ENCODE data around the gene UHRF1. TPM values are rescaled to one million over a fixed set of nuclear protein-coding genes. Genes with fewer than 3 reads are reported as not detected.

Gene UHRF1
- total RNA-seq: 19.1 and 53.4 TPM in 2 replicates

GRCh38 chr19:4909156-4909896 is at the start of gene UHRF1:
Gene UHRF1 (plus strand): TSS chr19:4909501. CDS start chr19:4910886, 1,385 bp downstream.

DNA sequence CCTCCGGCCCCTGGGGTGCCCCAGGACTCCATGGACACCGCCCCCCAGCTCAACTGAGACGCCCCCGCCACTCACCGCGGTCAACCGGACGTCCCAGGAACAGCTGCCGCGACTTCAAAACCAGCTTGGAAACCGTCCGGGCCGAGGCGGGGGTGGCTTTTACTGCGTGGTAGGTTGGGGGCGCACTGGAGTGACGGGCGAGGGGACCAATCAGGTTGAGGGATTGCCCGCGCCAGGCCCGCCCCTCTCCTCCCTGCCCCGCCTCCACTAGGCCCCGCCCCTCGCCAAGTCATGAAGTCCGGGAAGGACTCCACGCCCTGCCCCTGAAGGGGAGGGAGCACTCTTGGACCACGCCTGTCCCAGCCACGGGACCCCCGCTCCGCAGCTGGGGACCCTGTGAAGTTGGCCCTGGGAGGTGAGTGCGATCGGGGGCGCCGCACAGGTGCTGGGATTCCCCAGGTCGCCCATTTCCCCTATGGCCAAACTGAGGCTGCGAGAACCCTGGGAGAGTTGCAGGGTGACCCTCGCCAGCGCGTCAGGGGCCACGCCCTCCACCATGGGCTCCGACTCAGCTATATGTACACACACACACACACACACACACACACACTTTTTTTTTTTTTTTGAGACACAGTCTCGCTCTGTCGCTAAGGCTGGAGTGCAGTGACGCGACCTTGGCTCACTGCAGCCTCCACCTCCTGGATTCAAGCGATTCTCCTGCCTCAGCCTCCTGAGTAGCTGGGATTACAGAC is 41.6 kb upstream of the UHRF1 start, which contains the start of gene PLIN3:
Gene PLIN3, minus strand, starts transcription at position 134 of the 752 bp plus-strand sequence. CDS start 6,273 bp downstream, outside the sequence.

DNA sequence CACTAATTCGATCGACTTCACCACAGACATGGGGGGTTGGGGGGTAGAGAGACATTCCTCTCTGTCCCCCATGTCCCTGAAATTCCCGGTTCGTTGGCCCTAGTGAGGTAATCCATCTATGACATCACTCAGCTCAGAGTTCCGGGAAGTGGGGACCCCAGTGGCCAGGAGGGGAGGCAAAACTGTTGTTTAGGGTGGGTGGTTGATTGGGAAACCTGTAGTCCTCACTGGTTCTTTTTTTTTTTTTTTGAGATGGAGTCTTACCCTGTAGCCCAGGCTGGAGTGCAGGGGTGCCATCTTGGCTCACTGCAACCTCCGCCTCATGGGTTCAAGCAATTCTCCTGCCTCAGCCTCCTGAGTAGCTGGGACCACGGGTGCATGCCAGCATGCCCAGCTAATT is 6.5 kb upstream of the UHRF1 start, which contains the start of gene ARRDC5:
Gene ARRDC5, minus strand, starts transcription at position 101 of the 400 bp plus-strand sequence. Its CDS starts 71 bp downstream, at position 30.

DNA sequence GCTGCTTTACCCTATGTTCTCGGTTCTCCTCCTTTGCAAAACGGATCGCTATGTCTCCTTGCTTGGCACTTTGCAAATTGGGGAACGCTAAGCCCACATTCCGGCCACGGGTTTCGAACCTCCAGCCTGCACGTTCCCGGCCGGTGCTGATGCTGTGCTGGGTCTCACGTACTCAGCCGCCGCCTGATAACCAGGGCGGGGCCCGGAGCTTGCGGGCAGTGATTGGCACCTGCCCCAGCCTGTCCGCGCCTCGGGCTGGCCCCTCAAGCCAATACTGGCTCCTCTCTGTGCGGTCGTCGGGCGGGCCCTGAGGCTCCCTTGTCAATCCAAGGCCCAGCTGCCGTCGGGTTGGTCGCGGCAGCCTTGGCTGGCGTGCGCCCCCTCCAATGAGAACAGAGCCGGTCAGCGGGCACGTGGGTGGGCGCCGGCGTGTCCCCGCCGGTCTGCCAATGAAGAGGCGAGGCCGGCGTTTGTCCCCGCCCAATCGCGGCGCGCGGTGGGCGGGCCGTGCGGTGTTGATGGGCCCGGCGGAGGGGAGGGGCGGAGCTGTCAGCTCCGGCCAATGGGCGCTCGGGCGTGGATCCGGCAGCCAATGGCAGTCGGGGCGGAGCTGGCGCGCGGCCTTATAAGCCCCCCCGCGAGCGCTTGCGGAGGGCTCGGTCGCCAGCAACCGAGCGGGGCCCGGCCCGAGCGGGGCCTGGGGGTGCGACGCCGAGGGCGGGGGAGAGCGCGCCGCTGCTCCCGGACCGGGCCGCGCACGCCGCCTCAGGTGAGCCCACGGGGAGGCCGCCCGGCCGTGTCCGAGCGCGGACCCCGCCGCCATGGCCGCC is 59.4 kb downstream of the UHRF1 start, which contains the start of gene KDM4B:
Gene KDM4B, plus strand, starts transcription at position 652 of the 830 bp plus-strand sequence. CDS start 63,778 bp downstream, outside the sequence.

Other genes starting within 250 kb of the UHRF1 start
- gene MYDGF, start 239.2 kb upstream of the UHRF1 start, total RNA-seq: 94.0 and 239 TPM in 2 replicates
- 31.7 and 58.6 TPM in 2 replicates for gene DPP9, start 185.7 kb upstream of the UHRF1 start, total RNA-seq
- 11.7 and 12.5 TPM in 2 replicates for gene FEM1A, start 117.8 kb upstream of the UHRF1 start, total RNA-seq
- 4.1 and 5.1 TPM in 2 replicates for gene TICAM1, start 77.8 kb upstream of the UHRF1 start, total RNA-seq
- gene PLIN3, start 41.8 kb upstream of the UHRF1 start, total RNA-seq: 66.3 and 146 TPM in 2 replicates
- gene ARRDC5, start 6.6 kb upstream of the UHRF1 start, total RNA-seq: not detected in 2 replicates
- 19.1 and 32.8 TPM in 2 replicates for gene KDM4B, start 59.6 kb downstream of the UHRF1 start, total RNA-seq